Gastroesophageal sphincter (tissue), 3 donors: ENCODE data around the gene C1orf50.

Experiments used
- POLR2A ChIP-seq, 2 donors: fragments of 450-650 bp; IDR thresholded peaks; one replicate each; pipeline ENCODE4 v1.6.1; 2017; ENCODE audit warnings: antibody characterized with exemption in 2 of 2, mild to moderate bottlenecking in 2 of 2, moderate library complexity in 1 of 2
- POLR2AphosphoS5 ChIP-seq: sonication (generic); formaldehyde crosslinking; IDR thresholded peaks from one replicate; pipeline ENCODE4 v1.6.1; 2017; ENCODE audit warnings: antibody characterized with exemption
- TF ChIP-seq, protein P1 (sequence below), 4 experiments: fragments of 200-600 bp in 2 of 4; fragments of 450-650 bp in 2 of 4; sonication (generic) in 1 of 4; IDR thresholded peaks; one replicate each; pipeline ENCODE4 v1.5.1; 2017 to 2019; ENCODE audit warnings: antibody characterized with exemption in 4 of 4, mild to moderate bottlenecking in 2 of 4, moderate library complexity in 2 of 4

DNA sequence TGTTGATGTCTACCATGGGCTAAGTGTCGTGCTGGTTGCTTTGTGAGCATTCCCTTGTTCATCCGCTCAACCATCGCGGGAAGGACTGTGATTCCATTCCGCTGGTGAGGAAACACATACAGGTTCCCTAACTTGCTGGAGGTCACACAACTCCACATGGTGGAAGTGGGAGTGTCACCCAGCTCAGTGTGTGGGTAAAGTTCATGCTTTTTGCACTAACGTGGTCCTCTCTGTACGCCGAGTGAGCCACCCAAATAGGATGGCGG, 23.0 kb upstream of the C1orf50 start:
- TF ChIP-seq, protein P1, sequence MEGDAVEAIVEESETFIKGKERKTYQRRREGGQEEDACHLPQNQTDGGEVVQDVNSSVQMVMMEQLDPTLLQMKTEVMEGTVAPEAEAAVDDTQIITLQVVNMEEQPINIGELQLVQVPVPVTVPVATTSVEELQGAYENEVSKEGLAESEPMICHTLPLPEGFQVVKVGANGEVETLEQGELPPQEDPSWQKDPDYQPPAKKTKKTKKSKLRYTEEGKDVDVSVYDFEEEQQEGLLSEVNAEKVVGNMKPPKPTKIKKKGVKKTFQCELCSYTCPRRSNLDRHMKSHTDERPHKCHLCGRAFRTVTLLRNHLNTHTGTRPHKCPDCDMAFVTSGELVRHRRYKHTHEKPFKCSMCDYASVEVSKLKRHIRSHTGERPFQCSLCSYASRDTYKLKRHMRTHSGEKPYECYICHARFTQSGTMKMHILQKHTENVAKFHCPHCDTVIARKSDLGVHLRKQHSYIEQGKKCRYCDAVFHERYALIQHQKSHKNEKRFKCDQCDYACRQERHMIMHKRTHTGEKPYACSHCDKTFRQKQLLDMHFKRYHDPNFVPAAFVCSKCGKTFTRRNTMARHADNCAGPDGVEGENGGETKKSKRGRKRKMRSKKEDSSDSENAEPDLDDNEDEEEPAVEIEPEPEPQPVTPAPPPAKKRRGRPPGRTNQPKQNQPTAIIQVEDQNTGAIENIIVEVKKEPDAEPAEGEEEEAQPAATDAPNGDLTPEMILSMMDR (IDR thresholded peaks at IDR 0.05) = no peak
- TF ChIP-seq POLR2A (IDR thresholded peaks at IDR 0.05) (no peak), POLR2AphosphoS5 (no peak)
